ENCODE results near the gene GMPR2.
A peak's percentile ranks its signal among the peaks of the same experiment; 100 is the strongest.

GMPR2 gene

GRCh38 chr14:24272467-24272866 is 39.7 kb downstream of the GMPR2 start:
- in situ Hi-C loops (cut with HindIII; ENCODE audit: low pct_ligation_motif_present, low pct_unique_long_range_greater_than_20kb, low sequenced_read_pairs), result no loop called here
- DNase-seq, result no peak

GRCh38 chr14:24273422-24273998 is 40.8 kb downstream of the GMPR2 start:
- in situ Hi-C loops (cut with HindIII; ENCODE audit: low pct_ligation_motif_present, low pct_unique_long_range_greater_than_20kb, low sequenced_read_pairs), result no loop called here
- peak; percentile 14 for DNase-seq

- no peak for DNase-seq
Measured at GRCh38 chr14:24274101-24274543, 41.4 kb downstream of the GMPR2 start.

GRCh38 chr14:24277071-24277470 is 44.3 kb downstream of the GMPR2 start:
- in situ Hi-C loops (cut with HindIII; ENCODE audit: low pct_ligation_motif_present, low pct_unique_long_range_greater_than_20kb, low sequenced_read_pairs), result no loop called here
- DNase-seq, result no peak

More at GRCh38 chr14:24274101-24274543, 41.4 kb downstream of the GMPR2 start:
- in situ Hi-C loops (cut with HindIII; ENCODE audit: low pct_ligation_motif_present, low pct_unique_long_range_greater_than_20kb, low sequenced_read_pairs), result no loop called here

GRCh38 chr14:24277606-24278321 is 45.0 kb downstream of the GMPR2 start:
- in situ Hi-C loops (cut with HindIII; ENCODE audit: low pct_ligation_motif_present, low pct_unique_long_range_greater_than_20kb, low sequenced_read_pairs), result no loop called here

GRCh38 chr14:24278424-24278823 is 45.7 kb downstream of the GMPR2 start:
- no peak for DNase-seq
- in situ Hi-C loops (cut with HindIII; ENCODE audit: low pct_ligation_motif_present, low pct_unique_long_range_greater_than_20kb, low sequenced_read_pairs), result no loop called here

More at GRCh38 chr14:24277606-24278321, 45.0 kb downstream of the GMPR2 start:
- DNase-seq, result no peak

- DNase-seq, result peak; percentile 51
- in situ Hi-C loops (cut with HindIII; ENCODE audit: low pct_ligation_motif_present, low pct_unique_long_range_greater_than_20kb, low sequenced_read_pairs), result no loop called here
Measured at GRCh38 chr14:24279301-24280186, 46.8 kb downstream of the GMPR2 start.

GRCh38 chr14:24280797-24281460 is 48.2 kb downstream of the GMPR2 start:
- in situ Hi-C loops (cut with HindIII; ENCODE audit: low pct_ligation_motif_present, low pct_unique_long_range_greater_than_20kb, low sequenced_read_pairs), result no loop called here
- DNase-seq, result no peak

- no peak for DNase-seq
- in situ Hi-C loops (cut with HindIII; ENCODE audit: low pct_ligation_motif_present, low pct_unique_long_range_greater_than_20kb, low sequenced_read_pairs), result no loop called here
Measured at GRCh38 chr14:24281636-24282035, 48.9 kb downstream of the GMPR2 start.

GRCh38 chr14:24282736-24283135 is 50.0 kb downstream of the GMPR2 start:
- in situ Hi-C loops (cut with HindIII; ENCODE audit: low pct_ligation_motif_present, low pct_unique_long_range_greater_than_20kb, low sequenced_read_pairs), result no loop called here
- DNase-seq, result no peak

- in situ Hi-C loops (cut with HindIII; ENCODE audit: low pct_ligation_motif_present, low pct_unique_long_range_greater_than_20kb, low sequenced_read_pairs), result no loop called here
- no peak for DNase-seq
Measured at GRCh38 chr14:24283796-24284460, 51.2 kb downstream of the GMPR2 start.

- no peak for DNase-seq
- in situ Hi-C loops (cut with HindIII; ENCODE audit: low pct_ligation_motif_present, low pct_unique_long_range_greater_than_20kb, low sequenced_read_pairs), result no loop called here
Measured at GRCh38 chr14:24284501-24285035, 51.8 kb downstream of the GMPR2 start.

GRCh38 chr14:24285351-24285750 is 52.6 kb downstream of the GMPR2 start:
- DNase-seq, result no peak
- in situ Hi-C loops (cut with HindIII; ENCODE audit: low pct_ligation_motif_present, low pct_unique_long_range_greater_than_20kb, low sequenced_read_pairs), result no loop called here

- DNase-seq, result no peak
- in situ Hi-C loops (cut with HindIII; ENCODE audit: low pct_ligation_motif_present, low pct_unique_long_range_greater_than_20kb, low sequenced_read_pairs), result no loop called here
Measured at GRCh38 chr14:24286996-24287395, 54.3 kb downstream of the GMPR2 start.
